Testis (tissue), 2 donors: ENCODE results near the gene CAMTA1.

Source experiments
- POLR2A ChIP-seq: fragments of 450-650 bp; IDR thresholded peaks from one replicate; pipeline ENCODE4 v1.6.1; 2017; ENCODE audit warnings: antibody characterized with exemption, mild to moderate bottlenecking, moderate library complexity
- TF ChIP-seq, protein P1 (sequence below), 3 experiments: fragments of 450-650 bp in 2 of 3; fragments of 200-600 bp in 1 of 3; sonication (generic) in 1 of 3; IDR thresholded peaks; one replicate each; pipeline ENCODE4 v1.5.1; 2016 to 2019; ENCODE audit warnings: antibody characterized with exemption in 3 of 3, mild to moderate bottlenecking in 2 of 3, moderate library complexity in 1 of 3

DNA sequence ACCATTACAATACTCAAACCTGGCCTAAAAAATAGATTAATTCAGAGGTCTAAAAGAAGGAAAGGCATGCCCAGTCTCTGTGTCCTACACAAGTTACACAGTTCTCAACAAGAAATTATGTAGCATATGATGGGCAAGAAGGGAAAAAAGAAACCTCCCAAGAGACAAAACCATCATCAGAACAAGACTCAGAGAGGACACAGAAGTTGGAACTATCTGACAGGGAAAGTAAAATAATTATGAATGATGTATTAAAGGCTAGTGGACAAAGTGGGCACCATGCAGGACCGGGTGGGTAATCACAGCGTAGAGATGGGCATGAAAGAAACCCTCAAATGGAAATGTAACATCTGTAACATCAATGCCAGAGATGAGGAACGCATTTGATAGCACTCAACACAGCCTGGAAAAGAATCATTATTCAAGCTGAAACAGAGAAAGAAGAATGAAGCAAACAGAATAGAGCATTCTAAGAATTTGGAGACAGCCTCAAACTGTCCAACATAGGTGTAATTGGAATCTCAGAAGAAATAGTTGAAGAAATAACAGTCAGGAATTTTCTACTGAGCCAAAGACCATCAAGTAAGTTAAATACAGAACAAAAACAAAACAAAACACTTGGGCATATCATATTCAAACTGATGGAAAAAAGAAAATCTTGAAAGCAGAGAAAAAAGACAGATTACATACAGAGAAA lies 1028.6 kb downstream of the CAMTA1 start:
- TF ChIP-seq, protein P1, sequence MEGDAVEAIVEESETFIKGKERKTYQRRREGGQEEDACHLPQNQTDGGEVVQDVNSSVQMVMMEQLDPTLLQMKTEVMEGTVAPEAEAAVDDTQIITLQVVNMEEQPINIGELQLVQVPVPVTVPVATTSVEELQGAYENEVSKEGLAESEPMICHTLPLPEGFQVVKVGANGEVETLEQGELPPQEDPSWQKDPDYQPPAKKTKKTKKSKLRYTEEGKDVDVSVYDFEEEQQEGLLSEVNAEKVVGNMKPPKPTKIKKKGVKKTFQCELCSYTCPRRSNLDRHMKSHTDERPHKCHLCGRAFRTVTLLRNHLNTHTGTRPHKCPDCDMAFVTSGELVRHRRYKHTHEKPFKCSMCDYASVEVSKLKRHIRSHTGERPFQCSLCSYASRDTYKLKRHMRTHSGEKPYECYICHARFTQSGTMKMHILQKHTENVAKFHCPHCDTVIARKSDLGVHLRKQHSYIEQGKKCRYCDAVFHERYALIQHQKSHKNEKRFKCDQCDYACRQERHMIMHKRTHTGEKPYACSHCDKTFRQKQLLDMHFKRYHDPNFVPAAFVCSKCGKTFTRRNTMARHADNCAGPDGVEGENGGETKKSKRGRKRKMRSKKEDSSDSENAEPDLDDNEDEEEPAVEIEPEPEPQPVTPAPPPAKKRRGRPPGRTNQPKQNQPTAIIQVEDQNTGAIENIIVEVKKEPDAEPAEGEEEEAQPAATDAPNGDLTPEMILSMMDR (IDR thresholded peaks at IDR 0.05): no peak
- no peak for TF ChIP-seq POLR2A
